Activated effector memory CD4-positive, alpha-beta T cell treated with anti-CD3 and anti-CD28 coated beads, Interleukin-2, amount 50 U/mL, for 16 hours (primary cell): Measurements from ENCODE around the gene ABCA9.
"Not testable (repeated sequence)": the region's sequence is repeated elsewhere in the genome, so short reads cannot be mapped to it uniquely, and the experiment has no call there.

Experiments used
- DNase-seq: peaks from one replicate; pipeline ENCODE4 v3.0.0-alpha.2; 2020

ABCA9 gene

DNA sequence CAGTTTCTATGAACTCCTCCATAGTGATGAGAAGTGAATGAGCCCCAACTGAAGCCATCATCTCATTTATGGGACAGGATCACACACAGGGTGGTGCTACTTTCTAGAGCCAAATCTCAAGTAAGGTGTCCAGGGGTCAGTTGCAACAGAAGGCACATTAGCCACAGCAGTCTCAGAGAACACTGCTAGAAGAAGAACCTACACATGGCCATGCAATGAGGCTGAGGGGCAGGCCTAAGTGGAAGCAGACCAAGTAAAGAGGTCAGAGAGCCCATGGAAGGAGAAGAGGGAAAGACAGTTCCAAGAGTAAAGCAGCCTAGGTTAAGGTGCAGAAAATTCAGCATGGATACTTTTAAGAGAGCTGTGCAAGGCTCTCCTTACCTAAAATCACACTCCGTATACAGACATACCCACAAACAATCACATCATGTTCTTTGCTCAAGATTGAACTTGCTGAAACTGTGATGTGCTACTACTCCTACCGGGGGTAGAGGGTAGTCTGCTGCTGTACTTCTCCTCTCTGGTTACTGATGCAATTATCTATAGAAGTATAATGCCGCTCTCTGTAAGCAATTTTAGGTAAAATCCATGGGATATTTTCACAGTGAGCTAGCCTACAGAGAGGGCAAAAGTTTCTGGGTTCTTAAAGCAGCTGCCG, 107.3 kb downstream of the ABCA9 start:
- DNase-seq, result no peak

DNA sequence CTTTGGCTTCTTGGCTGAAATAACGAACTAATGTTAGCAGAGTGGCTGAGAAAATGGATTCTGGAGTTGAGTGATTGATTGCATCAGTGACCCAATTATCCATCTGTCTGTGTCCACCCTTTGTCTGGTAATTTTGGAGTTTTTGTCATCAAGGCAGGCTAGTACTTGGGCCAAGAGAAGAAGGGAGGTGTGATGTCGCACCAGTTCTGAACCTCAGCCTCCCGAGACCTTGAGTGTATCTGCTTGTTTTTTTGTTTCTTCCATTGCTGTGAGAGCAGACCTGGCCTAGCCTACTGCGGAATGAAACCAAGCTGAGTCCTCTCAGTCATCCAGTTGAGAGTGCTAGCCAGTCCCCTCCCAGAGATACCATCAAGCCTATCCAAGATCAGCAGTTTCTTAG, 110.0 kb downstream of the ABCA9 start:
- DNase-seq, result no peak

DNA sequence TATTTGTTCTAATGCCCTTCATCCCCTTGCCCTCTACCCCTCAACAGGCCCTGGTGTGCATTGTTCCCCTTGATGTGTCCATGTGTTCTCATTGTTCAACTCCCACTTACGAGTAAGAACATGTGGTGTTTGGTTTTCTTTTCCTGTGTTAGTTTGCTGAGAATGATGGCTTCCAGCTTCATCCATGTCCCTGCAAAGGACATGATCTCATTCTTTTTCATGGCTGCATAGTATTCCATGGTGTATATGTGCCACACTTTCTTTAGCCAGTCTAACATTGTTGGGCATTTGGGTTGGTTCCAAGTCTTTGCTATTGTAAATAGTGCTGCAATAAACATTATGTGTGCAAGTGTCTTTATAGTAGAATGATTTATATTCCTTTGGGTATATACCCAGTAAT, 112.9 kb downstream of the ABCA9 start:
- DNase-seq, result not testable (repeated sequence)

DNA sequence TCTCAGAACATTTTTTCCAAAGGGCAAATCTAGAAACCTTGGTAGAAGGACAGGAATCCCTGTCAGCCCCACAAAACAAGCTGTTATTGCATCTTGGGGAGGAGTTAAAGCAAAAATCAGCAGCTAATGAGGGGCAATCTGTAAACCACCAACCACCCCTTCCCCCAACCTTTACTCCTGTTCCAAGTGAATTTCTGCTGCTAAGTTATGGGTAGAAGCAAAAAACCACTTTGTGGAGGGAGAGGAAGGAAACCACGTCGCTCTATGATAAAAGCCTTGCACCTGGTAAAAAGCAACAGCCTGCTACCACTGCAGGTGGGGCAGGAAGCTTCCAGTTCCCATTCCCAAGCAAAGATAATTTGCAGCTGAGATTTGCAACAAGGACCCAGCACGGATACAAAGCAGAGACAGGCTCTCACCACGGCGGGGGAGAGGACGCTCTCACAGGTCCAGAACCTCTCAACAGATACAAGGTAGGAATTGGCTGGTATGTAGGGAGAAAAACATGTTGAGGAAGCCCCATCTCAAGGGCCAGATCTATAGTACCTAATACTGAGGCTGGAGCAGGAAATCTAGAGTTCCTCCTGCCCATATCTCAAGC, 116.2 kb downstream of the ABCA9 start:
- DNase-seq, result no peak

DNA sequence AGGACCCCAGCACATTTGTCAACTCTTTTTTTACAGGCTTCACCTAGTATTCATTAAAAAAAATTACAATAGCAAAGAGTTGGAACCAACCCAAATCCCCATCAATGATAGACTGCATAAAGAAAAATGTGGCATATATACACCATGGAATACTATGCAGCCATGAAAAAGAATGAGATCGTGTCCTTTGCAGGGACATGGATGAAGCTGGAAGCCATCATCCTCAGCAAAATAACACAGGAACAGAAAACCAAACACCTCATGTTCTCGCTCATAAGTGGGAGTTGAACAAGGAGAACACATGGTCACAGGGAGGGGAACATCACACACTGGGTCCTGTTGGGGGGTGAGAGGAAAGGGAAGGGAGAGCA, 116.9 kb downstream of the ABCA9 start:
- DNase-seq, result not testable (repeated sequence)

DNA sequence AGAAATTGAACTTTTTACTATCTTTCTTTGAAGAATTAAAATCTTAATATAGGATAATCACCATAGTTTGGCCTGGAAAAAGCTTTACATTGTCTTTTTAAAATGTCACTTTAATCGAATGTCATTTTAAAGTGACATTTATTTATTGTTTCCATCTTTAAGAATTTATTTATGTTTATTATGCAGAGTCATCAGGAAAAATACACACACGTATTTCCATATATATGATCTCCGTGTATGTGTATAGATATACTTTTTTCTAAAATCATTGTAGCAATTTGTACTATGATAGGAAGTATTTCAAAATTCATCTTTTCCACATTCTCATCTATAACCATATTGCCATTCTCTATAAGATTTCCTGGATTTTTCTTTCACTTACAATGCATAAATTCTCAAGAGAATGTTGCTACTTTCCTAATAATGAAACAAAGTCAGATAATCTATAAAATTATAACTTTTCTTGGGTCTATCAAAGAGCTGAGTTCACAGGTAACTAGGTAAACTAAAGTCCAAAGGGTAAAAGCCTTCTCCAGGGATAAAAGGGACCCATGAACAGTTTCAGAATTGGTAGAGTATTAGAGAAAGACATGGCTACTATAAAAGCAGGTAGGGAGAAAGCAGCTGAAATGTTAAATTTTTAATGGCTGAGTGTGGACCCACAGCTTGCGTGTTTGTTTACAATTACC, 117.5 kb downstream of the ABCA9 start:
- DNase-seq, result no peak

DNA sequence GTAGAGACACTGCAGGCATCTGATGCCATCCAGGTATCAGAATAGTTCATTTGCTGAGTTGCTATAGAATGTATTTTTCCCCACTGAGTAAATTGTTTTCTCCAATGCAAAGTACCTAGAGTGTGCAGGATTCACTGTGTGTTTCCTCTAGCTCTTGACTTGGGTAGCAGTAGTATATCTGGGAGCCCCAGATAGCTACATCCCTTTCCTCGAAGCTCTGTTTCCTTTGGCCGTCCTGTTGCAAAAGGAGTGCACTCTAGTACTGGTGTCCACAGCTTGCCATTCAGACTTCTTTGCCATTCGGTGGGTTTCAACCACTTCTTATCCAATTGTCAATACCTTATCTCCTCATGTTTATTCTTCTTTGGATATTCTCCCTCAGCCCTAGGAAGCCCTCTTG, 118.3 kb downstream of the ABCA9 start:
- DNase-seq, result no peak

DNA sequence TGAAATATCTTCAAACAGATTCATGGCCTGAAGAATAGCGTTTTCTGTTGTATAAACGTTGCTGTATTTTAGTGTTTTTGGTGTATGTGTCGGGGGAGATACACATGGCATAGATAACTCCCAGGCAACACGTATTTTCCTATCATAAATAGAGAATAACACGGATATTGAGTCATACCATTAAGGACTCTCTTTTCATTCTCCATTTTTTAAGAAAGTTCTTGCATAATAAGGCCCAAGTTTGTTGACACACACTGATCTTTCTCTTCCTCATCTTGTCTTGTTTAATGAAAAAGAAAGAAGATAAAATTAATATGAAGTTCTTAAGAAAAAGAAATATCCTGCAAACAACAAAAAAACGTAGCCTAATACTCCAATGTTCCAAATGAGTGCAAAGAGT, 119.0 kb downstream of the ABCA9 start:
- DNase-seq, result no peak

DNA sequence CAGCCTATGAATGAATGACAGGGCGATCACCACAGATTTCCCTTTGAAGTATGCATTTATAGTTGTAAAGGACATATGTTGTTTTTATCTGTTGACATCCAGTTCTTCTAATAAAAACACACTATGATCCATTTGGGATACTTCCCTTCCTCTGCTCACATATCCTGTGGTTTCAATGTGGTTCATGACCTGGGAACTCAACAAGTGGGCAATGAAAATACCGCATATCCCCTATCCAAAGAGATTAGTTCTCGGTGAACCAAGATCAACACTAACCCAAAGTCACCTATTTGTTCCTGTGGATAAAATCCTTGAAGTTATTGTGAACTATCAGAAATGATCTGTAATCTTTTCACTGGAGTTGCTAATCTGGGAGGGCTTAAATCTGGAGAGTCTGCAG, 121.5 kb downstream of the ABCA9 start:
- no peak for DNase-seq

DNA sequence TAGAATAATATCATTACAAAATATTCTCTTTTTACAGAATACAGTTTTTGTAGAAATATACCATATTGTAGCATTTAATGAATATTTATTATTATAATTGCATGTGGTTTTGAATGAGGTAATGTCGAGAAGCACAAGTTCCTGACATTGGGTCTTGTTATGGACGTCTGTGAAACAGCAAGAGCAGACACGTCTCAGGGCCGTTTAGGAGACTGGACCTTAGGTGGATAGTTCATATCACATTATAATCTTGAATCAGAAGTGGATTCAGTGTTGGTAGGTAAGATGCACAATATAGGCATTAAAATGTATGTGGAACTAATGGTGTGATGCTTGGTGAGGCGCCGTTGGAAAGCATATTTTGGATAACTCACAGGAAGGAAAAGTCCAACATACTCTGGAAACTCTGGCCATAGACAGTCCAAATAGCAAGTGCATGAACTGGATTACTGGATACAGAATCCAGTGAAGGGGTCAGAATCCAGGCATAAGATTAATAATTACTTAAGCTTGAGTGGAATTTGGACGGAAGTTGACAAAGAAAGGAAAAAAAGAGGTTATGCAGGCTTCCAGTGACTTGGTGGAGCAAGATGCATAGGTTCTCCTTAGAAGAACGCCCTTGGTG, 122.7 kb downstream of the ABCA9 start:
- DNase-seq, result no peak

DNA sequence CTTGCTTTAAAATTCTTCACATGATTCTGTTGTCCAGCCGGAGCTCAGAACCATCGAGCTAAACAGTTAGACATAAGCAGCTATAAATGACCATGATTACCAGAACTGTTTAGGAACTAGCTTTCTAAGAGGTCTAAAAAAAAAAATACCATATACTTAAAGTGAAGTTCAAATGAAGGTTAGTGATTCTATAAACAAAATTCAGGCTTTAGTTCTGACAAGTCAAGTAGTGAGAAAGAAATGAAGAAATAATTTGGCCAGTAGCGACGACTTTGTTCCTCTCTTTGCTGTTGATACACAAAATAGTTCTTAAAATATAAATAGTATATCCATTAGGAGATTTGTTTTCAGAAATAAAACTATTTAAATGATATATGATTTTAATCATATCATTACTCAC, 133.2 kb downstream of the ABCA9 start:
- no peak for DNase-seq

DNA sequence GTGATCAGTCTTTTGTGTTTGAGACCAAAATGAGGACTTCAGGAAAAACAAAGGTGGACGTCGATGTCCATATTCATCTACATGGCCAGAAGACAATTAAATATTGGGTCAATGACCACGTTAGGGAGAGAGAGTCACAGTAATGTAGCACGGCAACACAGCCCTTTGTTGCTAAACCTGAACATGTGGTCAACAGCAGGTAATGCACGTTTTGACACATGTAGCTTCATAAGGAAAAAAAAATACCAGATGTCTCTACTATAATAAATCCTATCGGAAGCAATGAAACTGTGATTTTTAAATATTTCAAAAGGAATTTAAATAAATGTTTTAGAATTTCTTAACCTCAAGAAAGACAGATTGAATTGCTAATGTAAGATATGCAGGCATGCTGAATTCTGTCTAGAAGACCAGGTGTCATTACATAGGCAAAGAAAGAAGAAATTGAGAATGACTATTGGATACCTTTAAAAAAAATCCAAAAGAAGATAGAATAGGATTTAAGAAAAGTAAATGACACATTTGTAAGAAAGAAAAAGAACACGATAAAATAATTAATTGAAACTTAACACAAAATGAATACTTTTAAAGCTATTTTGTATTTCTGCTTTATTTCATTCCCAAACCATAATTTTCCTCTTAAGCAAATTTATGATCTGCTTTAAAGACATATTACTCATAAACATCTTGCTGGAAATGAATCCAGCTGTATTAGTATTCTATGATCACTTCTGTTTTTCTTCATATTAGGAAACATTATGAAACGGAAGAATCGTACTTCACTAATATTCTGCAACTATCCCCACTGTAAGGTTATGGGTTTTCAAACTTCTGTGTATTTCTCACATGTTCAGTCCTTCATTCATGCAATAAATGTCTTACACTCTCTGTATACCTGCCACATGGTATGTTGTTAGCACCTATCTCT, 135.7 kb downstream of the ABCA9 start:
- no peak for DNase-seq
